Tibial nerve (tissue), 4 donors: ENCODE results near the gene GANAB.
A peak's percentile ranks its signal among the peaks of the same experiment; 100 is the strongest.

Experiments
- CTCF ChIP-seq, 5 experiments: fragments of 200-600 bp in 3 of 5; fragments of 450-650 bp in 2 of 5; sonication (generic) in 3 of 5; IDR thresholded peaks; one replicate each; pipeline ENCODE4 v1.5.1; 2016 to 2019; ENCODE audit warnings: antibody characterized with exemption in 5 of 5, mild to moderate bottlenecking in 3 of 5, moderate library complexity in 2 of 5
- EP300 ChIP-seq, 2 donors: sonication (generic); formaldehyde crosslinking; IDR thresholded peaks; one replicate each; pipeline ENCODE4 v1.6.1; 2017; ENCODE audit warnings: antibody characterized with exemption in 2 of 2, mild to moderate bottlenecking in 1 of 2
- POLR2A ChIP-seq, 2 donors: fragments of 450-650 bp; IDR thresholded peaks; one replicate each; pipeline ENCODE4 v1.6.1; 2017; ENCODE audit warnings: antibody characterized with exemption in 2 of 2, mild to moderate bottlenecking in 2 of 2, moderate library complexity in 2 of 2

- no peak for TF ChIP-seq CTCF (IDR thresholded peaks at IDR 0.05)
- no peak for TF ChIP-seq POLR2A (IDR thresholded peaks at IDR 0.05)
- peak in 1 of 2 donors; percentile 54 for TF ChIP-seq EP300 (IDR thresholded peaks at IDR 0.05)
Observed at GRCh38 chr11:62577046-62577714, 69.2 kb downstream of the GANAB start.
